HG03039 (cell line): ENCODE measurements around the gene COQ2.
A peak's percentile ranks its signal among the peaks of the same experiment; 100 is the strongest.

Experiments used
- ATAC-seq: cut with Tn5 transposase; IDR thresholded peaks from one replicate; pipeline ENCODE4 v1.9.1; 2021; ENCODE audit warnings: mild to moderate bottlenecking, moderate library complexity; ENCODE audit not compliant: unreplicated experiment

COQ2 gene

GRCh38 chr4:83219344-83220331, 65.0 kb downstream of the COQ2 start:
- no peak for ATAC-seq

GRCh38 chr4:83217721-83218522, 66.7 kb downstream of the COQ2 start:
- peak; percentile 71 for ATAC-seq

GRCh38 chr4:83216959-83217683, 67.5 kb downstream of the COQ2 start:
- ATAC-seq, result no peak

- no peak for ATAC-seq
These were observed 70.5 kb downstream of the COQ2 start for GRCh38 chr4:83214079-83214478.
